Measurements from ENCODE around the gene TRIM58.

Gene TRIM58

DNA sequence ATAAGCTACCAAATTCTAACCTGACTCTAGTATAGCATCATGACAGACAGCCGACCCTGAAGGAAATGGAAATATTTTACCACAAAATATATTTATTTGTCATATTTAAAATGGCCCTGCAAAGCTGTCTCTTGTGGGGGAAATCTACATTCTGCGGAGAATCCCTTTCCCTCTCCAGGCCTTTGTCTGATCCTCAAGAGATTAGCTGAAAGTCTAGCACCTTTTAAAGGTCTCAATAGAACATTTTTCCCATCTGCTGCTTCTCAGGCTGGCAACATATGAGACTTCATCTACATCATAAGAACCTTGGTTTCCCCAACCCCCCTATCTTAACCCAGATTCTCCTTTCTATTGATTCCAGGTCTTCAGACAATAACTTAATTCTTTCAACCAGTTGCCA, 13.6 kb upstream of the TRIM58 start:
- Histone ChIP-seq H3K9me3 (ENCODE audit: control insufficient read depth in 5 of 5, low read length in 5 of 5) (peaks cover 0 to 6% (median 0%) of the 10 kb centered on the region in 5 donors), H3K9ac (ENCODE audit: low read length in 5 of 5) (no peak overlapping the region), H3K4me1 (ENCODE audit: control insufficient read depth in 5 of 5, insufficient read depth in 5 of 5, low read length in 5 of 5) (no peaks in the 10 kb centered on the region), H3K4me3 (ENCODE audit: low read depth in 1 of 5, low read length in 5 of 5) (no peak overlapping the region), H3K36me3 (ENCODE audit: control insufficient read depth in 5 of 5, insufficient read depth in 5 of 5, low read length in 5 of 5) (no peaks in the 10 kb centered on the region), H3K27ac (ENCODE audit: low read depth, low read length) (no peak overlapping the region), H3K27me3 (ENCODE audit: control insufficient read depth in 5 of 5, insufficient read depth in 4 of 5, low read length in 5 of 5) (no peaks in the 10 kb centered on the region)

DNA sequence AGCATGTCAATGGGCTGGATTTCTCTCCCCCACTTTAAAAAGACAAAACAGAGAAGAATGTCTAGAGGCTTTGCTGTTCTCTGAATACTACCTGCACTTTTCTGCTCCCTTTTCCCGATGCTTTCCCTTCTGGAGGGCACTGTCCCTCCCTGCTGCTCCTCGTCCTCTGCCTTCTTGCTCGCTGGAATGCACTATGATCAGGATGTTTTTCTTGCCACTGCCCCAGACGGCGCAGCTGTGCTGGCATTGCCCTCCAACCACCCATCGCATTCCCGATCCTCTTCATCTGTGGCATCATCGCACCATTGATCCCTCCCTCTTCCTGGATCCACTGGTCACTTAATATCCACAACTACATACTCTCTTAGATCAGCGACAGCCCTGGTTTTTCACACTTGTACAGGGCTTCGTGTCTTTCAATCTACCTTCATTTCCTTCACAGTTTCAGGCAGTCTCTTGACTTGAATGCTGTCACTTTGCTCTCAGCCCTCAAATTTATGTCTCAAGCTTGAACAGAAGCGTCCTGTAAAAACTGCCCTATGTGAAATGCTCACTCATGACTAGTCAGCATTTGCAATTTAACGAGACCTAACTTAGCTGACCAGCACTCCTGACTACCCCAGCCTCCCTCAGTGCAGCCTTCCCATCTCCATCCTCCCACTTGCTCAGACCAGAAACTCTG, 11.8 kb upstream of the TRIM58 start:
- Histone ChIP-seq H3K4me3 (ENCODE audit: low read depth in 1 of 5, low read length in 5 of 5) (no peak overlapping the region), H3K9ac (ENCODE audit: low read length in 5 of 5) (no peak overlapping the region), H3K9me3 (ENCODE audit: control insufficient read depth in 5 of 5, low read length in 5 of 5) (peaks cover 0 to 6% (median 0%) of the 10 kb centered on the region in 5 donors), H3K27ac (ENCODE audit: low read depth, low read length) (no peak overlapping the region), H3K4me1 (ENCODE audit: control insufficient read depth in 5 of 5, insufficient read depth in 5 of 5, low read length in 5 of 5) (no peaks in the 10 kb centered on the region), H3K36me3 (ENCODE audit: control insufficient read depth in 5 of 5, insufficient read depth in 5 of 5, low read length in 5 of 5) (no peaks in the 10 kb centered on the region), H3K27me3 (ENCODE audit: control insufficient read depth in 5 of 5, insufficient read depth in 4 of 5, low read length in 5 of 5) (no peaks in the 10 kb centered on the region)

DNA sequence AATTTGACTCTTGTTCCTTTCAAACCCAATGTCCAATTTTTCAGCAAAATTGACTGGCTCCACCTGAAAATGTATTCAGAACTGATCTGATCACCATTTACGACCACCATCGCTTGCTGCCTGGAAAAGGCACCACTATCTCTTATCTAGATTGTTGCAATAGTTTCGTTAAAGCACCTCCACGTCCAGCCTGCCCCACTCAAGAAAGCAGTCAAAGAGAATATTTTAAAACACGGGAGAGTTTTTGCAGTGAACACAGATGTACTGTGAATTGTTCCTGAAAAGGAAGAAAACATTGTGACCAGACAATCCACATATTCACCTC, 11.3 kb upstream of the TRIM58 start:
- Histone ChIP-seq H3K27ac (ENCODE audit: low read depth, low read length) (no peak overlapping the region), H3K36me3 (ENCODE audit: control insufficient read depth in 5 of 5, insufficient read depth in 5 of 5, low read length in 5 of 5) (no peaks in the 10 kb centered on the region), H3K27me3 (ENCODE audit: control insufficient read depth in 5 of 5, insufficient read depth in 4 of 5, low read length in 5 of 5) (no peaks in the 10 kb centered on the region), H3K4me3 (ENCODE audit: low read depth in 1 of 5, low read length in 5 of 5) (no peak overlapping the region), H3K4me1 (ENCODE audit: control insufficient read depth in 5 of 5, insufficient read depth in 5 of 5, low read length in 5 of 5) (no peaks in the 10 kb centered on the region), H3K9me3 (ENCODE audit: control insufficient read depth in 5 of 5, low read length in 5 of 5) (peaks cover 0 to 6% (median 0%) of the 10 kb centered on the region in 5 donors), H3K9ac (ENCODE audit: low read length in 5 of 5) (no peak overlapping the region)

GRCh38 chr1:247848346-247848745, 8.6 kb upstream of the TRIM58 start:
- Histone ChIP-seq H3K9ac (ENCODE audit: low read length in 5 of 5) (no peak overlapping the region), H3K9me3 (ENCODE audit: control insufficient read depth in 5 of 5, low read length in 5 of 5) (no peaks in the 10 kb centered on the region), H3K4me1 (ENCODE audit: control insufficient read depth in 5 of 5, insufficient read depth in 5 of 5, low read length in 5 of 5) (peaks cover 0 to 5% (median 0%) of the 10 kb centered on the region in 5 donors), H3K27ac (ENCODE audit: low read depth, low read length) (no peak overlapping the region), H3K27me3 (ENCODE audit: control insufficient read depth in 5 of 5, insufficient read depth in 4 of 5, low read length in 5 of 5) (no peaks in the 10 kb centered on the region), H3K4me3 (ENCODE audit: low read depth in 1 of 5, low read length in 5 of 5) (no peak overlapping the region), H3K36me3 (ENCODE audit: control insufficient read depth in 5 of 5, insufficient read depth in 5 of 5, low read length in 5 of 5) (no peaks in the 10 kb centered on the region)

- Histone ChIP-seq H3K4me1 (ENCODE audit: control insufficient read depth in 5 of 5, insufficient read depth in 5 of 5, low read length in 5 of 5) (peaks cover 0 to 5% (median 0%) of the 10 kb centered on the region in 5 donors), H3K27ac (ENCODE audit: low read depth, low read length) (no peak overlapping the region), H3K36me3 (ENCODE audit: control insufficient read depth in 5 of 5, insufficient read depth in 5 of 5, low read length in 5 of 5) (no peaks in the 10 kb centered on the region), H3K9me3 (ENCODE audit: control insufficient read depth in 5 of 5, low read length in 5 of 5) (no peaks in the 10 kb centered on the region), H3K27me3 (ENCODE audit: control insufficient read depth in 5 of 5, insufficient read depth in 4 of 5, low read length in 5 of 5) (no peaks in the 10 kb centered on the region), H3K4me3 (ENCODE audit: low read depth in 1 of 5, low read length in 5 of 5) (no peak overlapping the region), H3K9ac (ENCODE audit: low read length in 5 of 5) (no peak overlapping the region)
Measured at GRCh38 chr1:247849616-247850015, 7.4 kb upstream of the TRIM58 start.

DNA sequence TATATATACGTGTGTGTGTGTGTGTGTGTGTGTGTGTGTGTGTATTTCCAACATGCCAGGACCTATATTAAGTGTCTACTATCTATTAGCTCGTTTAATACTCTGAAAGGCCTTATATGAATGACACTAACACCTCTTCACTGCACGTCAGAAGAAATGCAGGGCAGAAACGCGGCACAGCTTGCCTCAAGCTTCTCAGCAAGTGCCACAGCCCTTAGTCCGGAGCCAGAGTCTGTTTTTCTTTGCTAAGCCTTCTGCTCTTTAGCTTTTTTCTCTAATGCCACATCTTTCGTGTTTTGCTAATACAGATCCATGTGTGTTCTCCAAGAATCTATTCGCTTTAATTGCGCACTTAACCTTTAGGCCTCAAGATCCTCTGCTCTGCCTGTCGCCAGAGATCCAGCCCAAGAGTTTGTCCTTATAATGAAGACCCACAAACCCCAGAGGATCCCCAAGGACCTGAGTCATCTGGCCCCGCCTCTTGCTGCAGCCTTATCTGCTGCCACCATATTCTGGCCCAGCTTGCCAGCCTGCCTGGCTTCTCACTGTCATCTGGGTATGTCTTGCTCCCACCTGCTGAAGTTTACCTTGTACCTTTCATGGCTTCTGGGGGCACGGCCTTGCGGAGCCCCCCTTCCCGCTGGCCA, 2.0 kb upstream of the TRIM58 start:
- Histone ChIP-seq H3K36me3 (ENCODE audit: control insufficient read depth in 5 of 5, insufficient read depth in 5 of 5, low read length in 5 of 5) (no peaks in the 10 kb centered on the region), H3K9me3 (ENCODE audit: control insufficient read depth in 5 of 5, low read length in 5 of 5) (peaks cover 0 to 2% (median 0%) of the 10 kb centered on the region in 5 donors), H3K4me3 (ENCODE audit: low read depth in 1 of 5, low read length in 5 of 5) (no peak overlapping the region), H3K4me1 (ENCODE audit: control insufficient read depth in 5 of 5, insufficient read depth in 5 of 5, low read length in 5 of 5) (peaks cover 0 to 20% (median 6%) of the 10 kb centered on the region in 5 donors), H3K27ac (ENCODE audit: low read depth, low read length) (no peak overlapping the region), H3K9ac (ENCODE audit: low read length in 5 of 5) (no peak overlapping the region), H3K27me3 (ENCODE audit: control insufficient read depth in 5 of 5, insufficient read depth in 4 of 5, low read length in 5 of 5) (peaks cover 5 to 16% (median 9%) of the 10 kb centered on the region in 5 donors)

DNA sequence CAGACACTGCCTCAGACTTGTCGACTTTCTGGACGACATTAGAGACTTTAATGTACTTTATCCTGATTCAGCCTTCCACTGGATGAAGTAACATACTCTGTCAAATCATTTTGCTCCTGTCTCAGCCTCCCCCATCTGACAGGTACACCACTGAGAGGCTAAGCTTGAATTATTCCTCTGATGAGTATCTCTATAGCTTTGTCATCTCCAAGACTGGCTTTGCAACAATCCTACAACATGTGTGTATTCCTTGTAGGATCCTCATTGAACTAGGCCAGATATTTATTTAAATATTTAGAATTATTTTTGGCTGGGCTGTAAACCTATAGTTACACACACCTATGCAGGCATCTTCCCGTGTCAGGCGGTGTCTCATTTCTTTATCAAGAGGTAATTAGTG, 1.1 kb upstream of the TRIM58 start:
- Histone ChIP-seq H3K27me3 (ENCODE audit: control insufficient read depth in 5 of 5, insufficient read depth in 4 of 5, low read length in 5 of 5) (peaks cover 5 to 16% (median 9%) of the 10 kb centered on the region in 5 donors), H3K36me3 (ENCODE audit: control insufficient read depth in 5 of 5, insufficient read depth in 5 of 5, low read length in 5 of 5) (no peaks in the 10 kb centered on the region), H3K27ac (ENCODE audit: low read depth, low read length) (no peak overlapping the region), H3K9me3 (ENCODE audit: control insufficient read depth in 5 of 5, low read length in 5 of 5) (peaks cover 0 to 2% (median 0%) of the 10 kb centered on the region in 5 donors), H3K9ac (ENCODE audit: low read length in 5 of 5) (no peak overlapping the region), H3K4me3 (ENCODE audit: low read depth in 1 of 5, low read length in 5 of 5) (no peak overlapping the region), H3K4me1 (ENCODE audit: control insufficient read depth in 5 of 5, insufficient read depth in 5 of 5, low read length in 5 of 5) (peaks cover 0 to 20% (median 6%) of the 10 kb centered on the region in 5 donors)

DNA sequence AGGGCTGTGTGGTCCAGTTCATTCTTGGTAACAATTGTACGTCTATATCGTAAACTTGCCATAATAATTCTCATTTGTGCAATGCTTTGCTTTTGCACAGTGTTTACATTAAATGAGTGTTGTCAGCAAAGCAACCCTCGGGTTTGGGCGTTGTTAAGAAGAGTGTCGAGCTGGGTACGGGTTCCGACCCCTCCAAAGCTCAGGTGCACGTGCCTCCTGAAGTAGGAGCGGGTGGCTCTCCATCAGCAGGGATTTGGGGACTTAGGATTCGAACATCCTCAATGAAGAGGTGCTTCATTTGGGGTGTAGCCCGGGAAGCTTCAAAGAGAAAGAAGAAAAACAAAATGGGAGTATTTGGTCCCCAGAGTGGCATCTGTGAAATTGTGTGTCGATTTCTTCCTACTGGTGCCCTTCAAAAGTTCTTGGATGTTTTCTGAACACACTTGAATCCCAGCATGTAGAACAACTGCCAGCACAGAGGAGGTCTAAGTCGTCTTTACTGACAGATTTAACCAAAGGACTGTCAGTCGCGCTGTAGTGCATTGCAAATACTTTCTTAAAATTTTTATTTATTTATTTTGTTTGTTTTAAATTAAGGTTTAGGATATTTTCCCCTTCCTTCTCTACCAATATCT, 1.1 kb downstream of the TRIM58 start:
- Histone ChIP-seq H3K4me3 (ENCODE audit: low read depth in 1 of 5, low read length in 5 of 5) (peak overlapping the region; percentile 26 to 62 (median 47)), H3K9ac (ENCODE audit: low read length in 5 of 5) (no peak overlapping the region), H3K9me3 (ENCODE audit: control insufficient read depth in 5 of 5, low read length in 5 of 5) (peaks cover 0 to 2% (median 0%) of the 10 kb centered on the region in 5 donors), H3K27me3 (ENCODE audit: control insufficient read depth in 5 of 5, insufficient read depth in 4 of 5, low read length in 5 of 5) (peaks cover 5 to 16% (median 9%) of the 10 kb centered on the region in 5 donors), H3K4me1 (ENCODE audit: control insufficient read depth in 5 of 5, insufficient read depth in 5 of 5, low read length in 5 of 5) (peaks cover 0 to 15% (median 6%) of the 10 kb centered on the region in 5 donors), H3K36me3 (ENCODE audit: control insufficient read depth in 5 of 5, insufficient read depth in 5 of 5, low read length in 5 of 5) (no peaks in the 10 kb centered on the region), H3K27ac (ENCODE audit: low read depth, low read length) (no peak overlapping the region)

- H3K27me3 ChIP-seq (ENCODE audit: control insufficient read depth in 5 of 5, insufficient read depth in 4 of 5, low read length in 5 of 5), result peaks cover under 1 to 6% (median 4%) of the 10 kb centered on the region in 5 donors
- H3K4me1 ChIP-seq (ENCODE audit: control insufficient read depth in 5 of 5, insufficient read depth in 5 of 5, low read length in 5 of 5), result peaks cover 0 to 5% (median 0%) of the 10 kb centered on the region in 5 donors
- no peaks in the 10 kb centered on the region for H3K9me3 ChIP-seq (ENCODE audit: control insufficient read depth in 5 of 5, low read length in 5 of 5)
- H3K27ac ChIP-seq (ENCODE audit: low read depth, low read length), result no peak overlapping the region
- no peak overlapping the region for H3K4me3 ChIP-seq (ENCODE audit: low read depth in 1 of 5, low read length in 5 of 5)
- no peaks in the 10 kb centered on the region for H3K36me3 ChIP-seq (ENCODE audit: control insufficient read depth in 5 of 5, insufficient read depth in 5 of 5, low read length in 5 of 5)
- H3K9ac ChIP-seq (ENCODE audit: low read length in 5 of 5), result no peak overlapping the region
Measured at GRCh38 chr1:247862756-247863155, 5.8 kb downstream of the TRIM58 start.

- H3K9ac ChIP-seq (ENCODE audit: low read length in 5 of 5), result no peak overlapping the region
- no peaks in the 10 kb centered on the region for H3K36me3 ChIP-seq (ENCODE audit: control insufficient read depth in 5 of 5, insufficient read depth in 5 of 5, low read length in 5 of 5)
- H3K4me3 ChIP-seq (ENCODE audit: low read depth in 1 of 5, low read length in 5 of 5), result no peak overlapping the region
- H3K9me3 ChIP-seq (ENCODE audit: control insufficient read depth in 5 of 5, low read length in 5 of 5), result peaks cover 0 to 3% (median 0%) of the 10 kb centered on the region in 5 donors
- no peaks in the 10 kb centered on the region for H3K4me1 ChIP-seq (ENCODE audit: control insufficient read depth in 5 of 5, insufficient read depth in 5 of 5, low read length in 5 of 5)
- no peak overlapping the region for H3K27ac ChIP-seq (ENCODE audit: low read depth, low read length)
- no peaks in the 10 kb centered on the region for H3K27me3 ChIP-seq (ENCODE audit: control insufficient read depth in 5 of 5, insufficient read depth in 4 of 5, low read length in 5 of 5)
Measured at GRCh38 chr1:247864644-247865043, 7.7 kb downstream of the TRIM58 start.
